HEK293T (cell line): ENCODE data around the gene PIGO.

ENCODE experiments used
- ARNT ChIP-seq: fragments of 450-650 bp; IDR thresholded peaks from 2 replicates; pipeline ENCODE4 v1.6.1; 2017; ENCODE audit warnings: mild to moderate bottlenecking
- FOXA1 ChIP-seq: fragments of 450-650 bp; IDR thresholded peaks from 2 replicates; pipeline ENCODE4 v1.6.1; 2016; ENCODE audit warnings: mild to moderate bottlenecking
- FOXM1 ChIP-seq: fragments of 450-650 bp; IDR thresholded peaks from 2 replicates; pipeline ENCODE4 v1.6.1; 2017; ENCODE audit warnings: mild to moderate bottlenecking, borderline replicate concordance
- NFRKB ChIP-seq: fragments of 450-650 bp; IDR thresholded peaks from 2 replicates; pipeline ENCODE4 v1.6.1; 2016; ENCODE audit warnings: mild to moderate bottlenecking, moderate library complexity
- ZNF384 ChIP-seq: fragments of 450-650 bp; IDR thresholded peaks from 2 replicates; pipeline ENCODE4 v1.6.1; 2016
- TF ChIP-seq, protein P1 (sequence below): fragments of 450-650 bp; IDR thresholded peaks from 2 replicates; pipeline ENCODE4 v1.6.1; 2016

DNA sequence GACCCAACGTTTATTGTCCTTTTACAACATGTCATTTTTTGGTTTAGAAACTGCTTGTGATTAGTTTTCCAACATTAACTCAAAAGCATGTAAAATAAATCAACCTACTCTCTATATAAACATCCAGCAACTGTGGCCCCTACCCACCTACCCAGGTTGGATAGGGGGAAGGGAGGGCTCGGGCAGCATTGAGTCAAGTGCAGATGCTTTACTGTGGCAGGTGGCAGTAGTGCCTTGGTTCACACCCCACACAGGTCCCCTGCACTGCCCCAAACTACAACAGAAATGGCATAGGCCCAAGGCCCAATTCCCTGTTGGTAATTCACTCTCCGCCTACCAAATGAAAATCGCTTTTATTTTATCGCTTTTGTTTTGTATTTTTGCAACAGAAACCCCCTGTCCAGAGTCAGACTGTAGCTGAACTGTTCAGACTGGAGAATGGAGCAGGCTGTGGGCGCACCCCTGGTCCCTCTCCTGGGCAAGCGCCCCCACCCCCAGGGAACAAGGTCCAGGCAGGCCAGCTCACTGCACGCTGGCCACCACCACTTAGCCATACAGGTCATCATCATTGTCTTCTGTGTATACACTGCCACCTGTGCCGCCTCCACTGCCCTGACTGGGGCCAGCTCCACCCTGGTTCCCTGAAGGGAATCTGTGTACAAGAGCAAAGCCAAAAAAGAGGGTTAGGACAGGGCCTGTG is 39.7 kb downstream of the PIGO start:
- TF ChIP-seq FOXM1: no peak
- TF ChIP-seq FOXA1: no peak
- TF ChIP-seq ARNT: no peak
- no peak for TF ChIP-seq NFRKB
- no peak for TF ChIP-seq ZNF384
- TF ChIP-seq, protein P1, sequence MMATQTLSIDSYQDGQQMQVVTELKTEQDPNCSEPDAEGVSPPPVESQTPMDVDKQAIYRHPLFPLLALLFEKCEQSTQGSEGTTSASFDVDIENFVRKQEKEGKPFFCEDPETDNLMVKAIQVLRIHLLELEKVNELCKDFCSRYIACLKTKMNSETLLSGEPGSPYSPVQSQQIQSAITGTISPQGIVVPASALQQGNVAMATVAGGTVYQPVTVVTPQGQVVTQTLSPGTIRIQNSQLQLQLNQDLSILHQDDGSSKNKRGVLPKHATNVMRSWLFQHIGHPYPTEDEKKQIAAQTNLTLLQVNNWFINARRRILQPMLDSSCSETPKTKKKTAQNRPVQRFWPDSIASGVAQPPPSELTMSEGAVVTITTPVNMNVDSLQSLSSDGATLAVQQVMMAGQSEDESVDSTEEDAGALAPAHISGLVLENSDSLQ: no peak
